ENCODE results near the gene RREB1.

DNA sequence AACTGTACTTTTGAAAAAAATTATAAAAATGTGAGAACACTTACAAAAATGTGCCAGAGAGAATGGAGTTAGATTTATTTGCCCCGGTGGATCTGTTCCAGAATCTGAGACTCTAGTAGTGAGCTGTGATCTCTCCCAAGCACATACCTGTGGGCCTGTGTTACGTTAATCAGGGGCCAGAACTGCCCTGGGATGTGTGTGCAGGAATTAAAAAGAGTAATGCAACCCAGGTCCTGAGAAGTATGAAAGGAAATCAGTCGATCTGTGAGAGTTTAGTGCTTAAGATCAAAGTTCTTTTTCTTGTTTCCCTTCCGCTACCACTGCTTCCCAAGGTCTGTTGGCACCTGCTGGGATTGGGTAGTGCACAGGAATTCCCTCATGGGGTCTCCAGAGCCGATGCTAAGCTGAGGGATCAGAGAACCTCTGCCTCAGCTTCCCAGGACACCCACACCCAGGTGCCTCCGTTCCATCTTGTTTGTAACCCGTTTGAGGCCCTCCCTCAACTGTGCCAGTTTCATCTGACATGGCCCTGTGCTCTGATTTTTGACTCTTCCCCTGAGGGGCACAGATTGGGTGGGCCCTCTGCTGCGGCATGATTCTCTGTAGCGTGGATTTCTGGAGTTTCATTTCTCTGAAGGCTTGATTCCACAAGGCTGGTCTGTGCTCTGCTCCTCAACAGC lies 87.7 kb downstream of the RREB1 start:
- TF ChIP-seq, protein P1, sequence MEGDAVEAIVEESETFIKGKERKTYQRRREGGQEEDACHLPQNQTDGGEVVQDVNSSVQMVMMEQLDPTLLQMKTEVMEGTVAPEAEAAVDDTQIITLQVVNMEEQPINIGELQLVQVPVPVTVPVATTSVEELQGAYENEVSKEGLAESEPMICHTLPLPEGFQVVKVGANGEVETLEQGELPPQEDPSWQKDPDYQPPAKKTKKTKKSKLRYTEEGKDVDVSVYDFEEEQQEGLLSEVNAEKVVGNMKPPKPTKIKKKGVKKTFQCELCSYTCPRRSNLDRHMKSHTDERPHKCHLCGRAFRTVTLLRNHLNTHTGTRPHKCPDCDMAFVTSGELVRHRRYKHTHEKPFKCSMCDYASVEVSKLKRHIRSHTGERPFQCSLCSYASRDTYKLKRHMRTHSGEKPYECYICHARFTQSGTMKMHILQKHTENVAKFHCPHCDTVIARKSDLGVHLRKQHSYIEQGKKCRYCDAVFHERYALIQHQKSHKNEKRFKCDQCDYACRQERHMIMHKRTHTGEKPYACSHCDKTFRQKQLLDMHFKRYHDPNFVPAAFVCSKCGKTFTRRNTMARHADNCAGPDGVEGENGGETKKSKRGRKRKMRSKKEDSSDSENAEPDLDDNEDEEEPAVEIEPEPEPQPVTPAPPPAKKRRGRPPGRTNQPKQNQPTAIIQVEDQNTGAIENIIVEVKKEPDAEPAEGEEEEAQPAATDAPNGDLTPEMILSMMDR (conservative IDR thresholded peaks at IDR 0.05), result no peak
- no peak for TF ChIP-seq ZFX (IDR thresholded peaks at IDR 0.05)
